PC-9 (cell line): Measurements from ENCODE around the gene LAMB1. TPM values are rescaled to one million over a fixed set of nuclear protein-coding genes. Genes with fewer than 3 reads are reported as not detected.

ENCODE experiments used
- BruUV-seq: library from RNA; stranded (reverse); fragments of 400-500 nt; replicated peaks from 2 replicates; lab custom pipeline; 2021; lab: Mats Ljungman, UMichigan
- CTCF ChIA-PET: fragments of 300-600 bp; sonication (Branson Sonifier 250); formaldehyde crosslinking; loops from one replicate; lab custom pipeline; 2022; ENCODE audit warnings: antibody characterized with exemption; lab: Charles Lee
- POLR2A ChIA-PET: fragments of 300-600 bp; sonication (Branson Sonifier 250); formaldehyde crosslinking; loops from one replicate; lab custom pipeline; 2022; ENCODE audit warnings: antibody characterized with exemption; ENCODE audit not compliant: unreplicated experiment; lab: Charles Lee
- DNase-seq, 2 experiments: peaks; one replicate each; pipeline versions ENCODE4 v3.0.0 to v3.0.0-alpha.2; 2015 to 2022; ENCODE audit warnings: mixed read lengths in 1 of 2
- H2AFZ ChIP-seq: fragments of 200-600 bp; sonication (generic); 2 replicates; pipeline ENCODE4 v1.8.1; 2017; ENCODE audit warnings: antibody characterized with exemption
- H3F3A ChIP-seq: fragments of 200-600 bp; sonication (generic); 2 replicates; pipeline ENCODE4 v1.8.1; 2017; ENCODE audit warnings: antibody characterized with exemption, mild to moderate bottlenecking, low read depth; ENCODE audit not compliant: insufficient read depth
- H3K27ac ChIP-seq: fragments of 200-600 bp; sonication (generic); 2 replicates; pipeline ENCODE4 v1.6.1; 2016; ENCODE audit warnings: mixed run types
- H3K27me3 ChIP-seq: fragments of 200-600 bp; sonication (generic); 2 replicates; pipeline ENCODE4 v1.6.1; 2016; ENCODE audit warnings: low read depth, mixed run types; ENCODE audit not compliant: insufficient read depth
- H3K36me3 ChIP-seq: fragments of 200-600 bp; sonication (generic); 2 replicates; pipeline ENCODE4 v1.6.1; 2016; ENCODE audit warnings: low read depth, mixed run types
- H3K4me1 ChIP-seq: fragments of 200-600 bp; sonication (generic); replicated peaks from 2 replicates; pipeline ENCODE4 v1.6.1; 2016; ENCODE audit warnings: mixed run types; ENCODE audit not compliant: insufficient read depth
- H3K4me2 ChIP-seq: fragments of 200-600 bp; sonication (generic); 2 replicates; pipeline ENCODE4 v1.6.1; 2017; ENCODE audit warnings: mixed run types
- H3K4me3 ChIP-seq: fragments of 200-600 bp; sonication (generic); 2 replicates; pipeline ENCODE4 v1.6.1; 2016; ENCODE audit warnings: mixed run types
- H3K79me2 ChIP-seq: fragments of 200-600 bp; sonication (generic); 2 replicates; pipeline ENCODE4 v1.6.1; 2017; ENCODE audit warnings: low read depth, mixed run types
- H3K9me2 ChIP-seq: fragments of 200-600 bp; sonication (generic); 2 replicates; pipeline ENCODE4 v1.8.1; 2017; ENCODE audit warnings: mild to moderate bottlenecking; ENCODE audit not compliant: insufficient read depth
- H3K9me3 ChIP-seq: fragments of 200-600 bp; sonication (generic); 2 replicates; pipeline ENCODE4 v1.8.1; 2016; ENCODE audit warnings: low read depth; ENCODE audit not compliant: insufficient read depth
- H4K20me1 ChIP-seq: fragments of 200-600 bp; sonication (generic); 2 replicates; pipeline ENCODE4 v1.8.1; 2017; ENCODE audit not compliant: insufficient read depth
- CTCF ChIP-seq: fragments of 200-600 bp; sonication (generic); conservative IDR thresholded peaks from 2 replicates; pipeline ENCODE4 v1.6.1; 2017; ENCODE audit warnings: mixed run types, antibody characterized with exemption, mild to moderate bottlenecking, moderate library complexity
- EZH2 ChIP-seq: fragments of 200-600 bp; sonication (generic); IDR thresholded peaks from 2 replicates; pipeline ENCODE4 v1.8.0; 2017; ENCODE audit warnings: antibody characterized with exemption, low read depth
- intact Hi-C: fragments of 100-400 bp; cut with micrococcal nuclease; formaldehyde crosslinking; loops from one replicate; pipeline ENCODE4 v1.10.0; 2022; ENCODE audit not compliant: unreplicated experiment
- total RNA-seq: library from RNA; stranded (reverse); gene quantifications from 2 replicates; pipeline ENCODE4 v1.2.3, GENCODE V29; 2021

The LAMB1 gene
- total RNA-seq, 1 experiment from 2014 or later, result 236 TPM

GRCh38 chr7:108009873-108010272 lies 6.9 kb upstream of the LAMB1 start:
- H3K4me2 ChIP-seq, result no peak overlapping the region
- no peak overlapping the region for H3K4me3 ChIP-seq
- H3K27me3 ChIP-seq, result no peaks in the 10 kb centered on the region
- ChIA-PET POLR2A (no interaction called here), CTCF (no interaction called here)
- peaks cover 21% of the 10 kb centered on the region for H3K4me1 ChIP-seq
- H4K20me1 ChIP-seq, result no peaks in the 10 kb centered on the region
- H3F3A ChIP-seq, result peaks cover 7% of the 10 kb centered on the region; the same call in 1 of the 2 replicates
- H3K9me3 ChIP-seq, result no peaks in the 10 kb centered on the region
- H3K79me2 ChIP-seq, result no peaks in the 10 kb centered on the region
- no peak overlapping the region for H3K27ac ChIP-seq
- TF ChIP-seq EZH2 (no peak), CTCF (no peak)
- DNase-seq, result no peak
- intact Hi-C loops, result no loop called here
- no TSS peak for BruUV-seq
- no peaks in the 10 kb centered on the region for H3K9me2 ChIP-seq
- no peaks in the 10 kb centered on the region for H3K36me3 ChIP-seq
- H2AFZ ChIP-seq, result no peak overlapping the region

GRCh38 chr7:108008827-108009226 lies 5.9 kb upstream of the LAMB1 start:
- no TSS peak for BruUV-seq
- no peaks in the 10 kb centered on the region for H3K27me3 ChIP-seq
- no peak for TF ChIP-seq CTCF
- no peak for TF ChIP-seq EZH2
- H3F3A ChIP-seq, result peaks cover 6% of the 10 kb centered on the region; the same call in 1 of the 2 replicates
- intact Hi-C loops, result no loop called here
- H2AFZ ChIP-seq, result no peak overlapping the region
- H3K79me2 ChIP-seq, result no peaks in the 10 kb centered on the region
- no peak for DNase-seq
- no peaks in the 10 kb centered on the region for H3K36me3 ChIP-seq
- no peak overlapping the region for H3K4me2 ChIP-seq
- peaks cover 13% of the 10 kb centered on the region for H3K4me1 ChIP-seq
- H3K9me2 ChIP-seq, result no peaks in the 10 kb centered on the region
- H3K27ac ChIP-seq, result no peak overlapping the region
- ChIA-PET POLR2A (no interaction called here), CTCF (no interaction called here)
- H3K9me3 ChIP-seq, result no peaks in the 10 kb centered on the region
- H4K20me1 ChIP-seq, result no peaks in the 10 kb centered on the region
- no peak overlapping the region for H3K4me3 ChIP-seq

DNA sequence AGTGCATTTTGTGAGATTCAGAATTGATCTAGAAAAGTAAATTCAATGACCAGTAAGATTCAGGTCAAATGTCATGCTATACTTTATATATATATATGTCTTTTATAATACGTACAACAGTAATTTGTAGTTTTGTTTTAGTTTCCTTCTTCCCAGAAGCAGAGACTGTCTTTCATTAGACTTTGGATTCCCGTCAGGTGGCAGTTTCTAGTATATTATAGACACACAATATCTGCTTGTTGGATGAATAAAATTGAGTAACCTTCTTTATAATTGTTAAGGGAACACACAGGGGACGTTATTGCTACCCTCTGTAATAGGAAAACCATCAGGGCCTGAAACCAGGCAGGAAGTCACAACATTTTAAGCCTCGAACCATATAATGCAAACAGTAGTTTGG lies 5.3 kb upstream of the LAMB1 start:
- H2AFZ ChIP-seq, result no peak overlapping the region
- no peaks in the 10 kb centered on the region for H3K9me3 ChIP-seq
- no peaks in the 10 kb centered on the region for H3K79me2 ChIP-seq
- H3K4me1 ChIP-seq, result peaks cover 13% of the 10 kb centered on the region
- peaks cover 6% of the 10 kb centered on the region; the same call in 1 of the 2 replicates for H3F3A ChIP-seq
- no TSS peak for BruUV-seq
- no peaks in the 10 kb centered on the region for H3K27me3 ChIP-seq
- H4K20me1 ChIP-seq, result no peaks in the 10 kb centered on the region
- no peak overlapping the region for H3K4me2 ChIP-seq
- intact Hi-C loops, result no loop called here
- no peak overlapping the region for H3K4me3 ChIP-seq
- no peaks in the 10 kb centered on the region for H3K9me2 ChIP-seq
- POLR2A ChIA-PET, result no interaction called here
- TF ChIP-seq EZH2, result no peak
- no peak for TF ChIP-seq CTCF
- H3K36me3 ChIP-seq, result no peaks in the 10 kb centered on the region
- H3K27ac ChIP-seq, result no peak overlapping the region
- DNase-seq, result no peak
- CTCF ChIA-PET, result no interaction called here
